ENCODE results near the gene UBE2E2.

- no peak for TF ChIP-seq CTCF (IDR thresholded peaks at IDR 0.05)
- TF ChIP-seq NR3C1 (CRISPR knock-in tag; conservative IDR thresholded peaks at IDR 0.05; ENCODE audit: low read depth) = no peak
- no peak for TF ChIP-seq TP53 (CRISPR knock-in tag; IDR thresholded peaks at IDR 0.05)
- no peak for TF ChIP-seq MXD4 (CRISPR knock-in tag; IDR thresholded peaks at IDR 0.05; ENCODE audit: borderline replicate concordance)
- TF ChIP-seq ZNF263 (CRISPR knock-in tag; IDR thresholded peaks at IDR 0.05; ENCODE audit: low read depth) = no peak
- TF ChIP-seq, protein P1, sequence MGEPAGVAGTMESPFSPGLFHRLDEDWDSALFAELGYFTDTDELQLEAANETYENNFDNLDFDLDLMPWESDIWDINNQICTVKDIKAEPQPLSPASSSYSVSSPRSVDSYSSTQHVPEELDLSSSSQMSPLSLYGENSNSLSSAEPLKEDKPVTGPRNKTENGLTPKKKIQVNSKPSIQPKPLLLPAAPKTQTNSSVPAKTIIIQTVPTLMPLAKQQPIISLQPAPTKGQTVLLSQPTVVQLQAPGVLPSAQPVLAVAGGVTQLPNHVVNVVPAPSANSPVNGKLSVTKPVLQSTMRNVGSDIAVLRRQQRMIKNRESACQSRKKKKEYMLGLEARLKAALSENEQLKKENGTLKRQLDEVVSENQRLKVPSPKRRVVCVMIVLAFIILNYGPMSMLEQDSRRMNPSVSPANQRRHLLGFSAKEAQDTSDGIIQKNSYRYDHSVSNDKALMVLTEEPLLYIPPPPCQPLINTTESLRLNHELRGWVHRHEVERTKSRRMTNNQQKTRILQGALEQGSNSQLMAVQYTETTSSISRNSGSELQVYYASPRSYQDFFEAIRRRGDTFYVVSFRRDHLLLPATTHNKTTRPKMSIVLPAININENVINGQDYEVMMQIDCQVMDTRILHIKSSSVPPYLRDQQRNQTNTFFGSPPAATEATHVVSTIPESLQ (CRISPR knock-in tag; IDR thresholded peaks at IDR 0.05) = no peak
Observed at GRCh38 chr3:23607184-23607847, 404.2 kb downstream of the UBE2E2 start.

All from WTC11 (cell line).